H9 (cell line): ENCODE data around the gene RDH14. TPM values are rescaled to one million over a fixed set of nuclear protein-coding genes. Genes with fewer than 3 reads are reported as not detected.

Source experiments
- DNase-seq: peaks from one replicate; pipeline ENCODE4 v3.0.0-alpha.2; 2017
- H2AFZ ChIP-seq: one replicate; pipeline ENCODE4 v1.6.1; 2013; ENCODE audit warnings: mild to moderate bottlenecking, low read length, control low read depth, moderate library complexity
- H2AK5ac ChIP-seq: 2 replicates; pipeline ENCODE4 v1.6.1; 2013; ENCODE audit warnings: low read length, control low read depth, mixed read lengths; ENCODE audit not compliant: insufficient read length
- H2BK120ac ChIP-seq: one replicate; pipeline ENCODE4 v1.6.1; 2013; ENCODE audit warnings: low read depth, mild to moderate bottlenecking, low read length, control low read depth, inconsistent platforms; ENCODE audit not compliant: poor library complexity, severe bottlenecking
- H2BK12ac ChIP-seq: 2 replicates; pipeline ENCODE4 v1.6.1; 2013; ENCODE audit warnings: low read length, control low read depth, mixed read lengths, low read depth; ENCODE audit not compliant: insufficient read length
- H2BK15ac ChIP-seq: 2 replicates; pipeline ENCODE4 v1.6.1; 2013; ENCODE audit warnings: low read depth, low read length, control low read depth
- H2BK20ac ChIP-seq: one replicate; pipeline ENCODE4 v1.6.1; 2013; ENCODE audit warnings: low read depth, mild to moderate bottlenecking, low read length, control low read depth, inconsistent platforms; ENCODE audit not compliant: poor library complexity, severe bottlenecking
- H2BK5ac ChIP-seq: 2 replicates; pipeline ENCODE4 v1.6.1; 2013; ENCODE audit warnings: low read length, control low read depth, mixed read lengths; ENCODE audit not compliant: insufficient read length
- H3K14ac ChIP-seq: 2 replicates; pipeline ENCODE4 v1.6.1; 2013; ENCODE audit warnings: low read length, control low read depth; ENCODE audit not compliant: insufficient read depth
- H3K18ac ChIP-seq: 2 replicates; pipeline ENCODE4 v1.6.1; 2013; ENCODE audit warnings: low read depth, mild to moderate bottlenecking, mixed read lengths, low read length, control low read depth; ENCODE audit not compliant: insufficient read length
- H3K23ac ChIP-seq: 2 replicates; pipeline ENCODE4 v1.6.1; 2013; ENCODE audit warnings: low read length, control low read depth, mixed read lengths, low read depth; ENCODE audit not compliant: insufficient read length
- H3K23me2 ChIP-seq: 2 replicates; pipeline ENCODE4 v1.6.1; 2013; ENCODE audit warnings: low read depth, mild to moderate bottlenecking, mixed read lengths, low read length, control low read depth; ENCODE audit not compliant: insufficient read length, poor library complexity, severe bottlenecking
- H3K27ac ChIP-seq: 2 replicates; pipeline ENCODE4 v1.5.1; 2013; ENCODE audit warnings: low read length, control low read depth, mixed read lengths, low read depth; ENCODE audit not compliant: insufficient read length
- H3K27me3 ChIP-seq: 2 replicates; pipeline ENCODE4 v1.6.1; 2013; ENCODE audit warnings: low read length, control low read depth, inconsistent platforms; ENCODE audit not compliant: insufficient read depth
- H3K4ac ChIP-seq: 2 replicates; pipeline ENCODE4 v1.6.1; 2013; ENCODE audit warnings: low read depth, mild to moderate bottlenecking, control low read depth, inconsistent platforms, low read length, moderate library complexity
- H3K4me1 ChIP-seq: 2 replicates; pipeline ENCODE4 v1.6.1; 2013; ENCODE audit warnings: low read length, control low read depth, inconsistent platforms; ENCODE audit not compliant: insufficient read depth
- H3K4me2 ChIP-seq: 2 replicates; pipeline ENCODE4 v1.6.1; 2013; ENCODE audit warnings: low read length, control low read depth, mixed read lengths; ENCODE audit not compliant: insufficient read length, insufficient read depth
- H3K56ac ChIP-seq: 2 replicates; pipeline ENCODE4 v1.6.1; 2013; ENCODE audit warnings: low read depth, mild to moderate bottlenecking, mixed read lengths, low read length, control low read depth; ENCODE audit not compliant: insufficient read length
- H3K79me1 ChIP-seq: 2 replicates; pipeline ENCODE4 v1.6.1; 2013; ENCODE audit warnings: low read depth, mild to moderate bottlenecking, moderate library complexity, low read length, control low read depth, inconsistent platforms; ENCODE audit not compliant: insufficient read depth, poor library complexity, severe bottlenecking
- H3K79me2 ChIP-seq: 2 replicates; pipeline ENCODE4 v1.6.1; 2013; ENCODE audit warnings: low read length, control low read depth, inconsistent platforms; ENCODE audit not compliant: insufficient read depth
- H3K9ac ChIP-seq: 2 replicates; pipeline ENCODE4 v1.6.1; 2013; ENCODE audit warnings: low read length, control low read depth, mixed read lengths; ENCODE audit not compliant: insufficient read length; ENCODE audit errors: extremely low read depth
- H3K9me3 ChIP-seq: one replicate; pipeline ENCODE4 v1.6.1; 2013; ENCODE audit warnings: low read depth, low read length, inconsistent platforms; ENCODE audit not compliant: control insufficient read depth
- H3T11ph ChIP-seq: one replicate; pipeline ENCODE4 v1.6.1; 2013; ENCODE audit warnings: mild to moderate bottlenecking, low read length, control low read depth, inconsistent platforms
- H4K20me1 ChIP-seq: one replicate; pipeline ENCODE4 v1.6.1; 2013; ENCODE audit not compliant: control insufficient read depth, insufficient read length, insufficient read depth
- H4K5ac ChIP-seq: 2 replicates; pipeline ENCODE4 v1.6.1; 2013; ENCODE audit warnings: low read depth, mild to moderate bottlenecking, mixed read lengths, low read length, control low read depth; ENCODE audit not compliant: insufficient read length
- H4K8ac ChIP-seq: replicated peaks from 2 replicates; pipeline ENCODE4 v1.6.1; 2013; ENCODE audit warnings: low read length, control low read depth, mixed read lengths, low read depth; ENCODE audit not compliant: insufficient read length
- H4K91ac ChIP-seq: 2 replicates; pipeline ENCODE4 v1.6.1; 2013; ENCODE audit warnings: low read depth, mild to moderate bottlenecking, moderate library complexity, mixed read lengths, low read length, control low read depth; ENCODE audit not compliant: insufficient read length
- H3K27ac Mint-ChIP-seq, 3 experiments: 2 replicates in 2 of 3; 3 replicates in 1 of 3; pipeline ENCODE4 v1.8.0; 2020 to 2021; ENCODE audit warnings: mixed read lengths in 3 of 3, mild to moderate bottlenecking in 1 of 3, moderate library complexity in 1 of 3
- H3K27me3 Mint-ChIP-seq: 2 replicates; pipeline ENCODE4 v1.8.0; 2021; ENCODE audit warnings: low read depth, mild to moderate bottlenecking, moderate library complexity, mixed read lengths
- H3K36me3 Mint-ChIP-seq, 3 experiments: 2 replicates in 2 of 3; 3 replicates in 1 of 3; pipeline ENCODE4 v1.8.0; 2020 to 2021; ENCODE audit warnings: low read depth in 3 of 3, mixed read lengths in 3 of 3; ENCODE audit not compliant: insufficient read depth in 1 of 3
- H3K4me1 Mint-ChIP-seq, 2 experiments: 2 replicates each; pipeline ENCODE4 v1.8.0; 2020; ENCODE audit warnings: mixed read lengths in 2 of 2
- H3K4me3 Mint-ChIP-seq, 2 experiments: 2 replicates in 1 of 2; 3 replicates in 1 of 2; pipeline ENCODE4 v1.8.0; 2020 to 2021; ENCODE audit warnings: mild to moderate bottlenecking in 2 of 2, mixed read lengths in 2 of 2, moderate library complexity in 1 of 2
- H3K9me3 Mint-ChIP-seq, 2 experiments: 2 replicates in 1 of 2; 3 replicates in 1 of 2; pipeline ENCODE4 v1.8.0; 2020; ENCODE audit warnings: mild to moderate bottlenecking in 2 of 2, mixed read lengths in 2 of 2, moderate library complexity in 1 of 2
- WGBS: extraction: QIAGEN DNeasy Blood & Tissue Kit; methylation state at CpG from one replicate; pipeline ENCODE4 v1.1.7; 2013; ENCODE audit warnings: missing lambda C conversion rate, low lambda C conversion rate, mixed read lengths; ENCODE audit not compliant: insufficient read length; ENCODE audit errors: extremely low coverage; 5-methylcytosine and 5-hydroxymethylcytosine counted together
- total RNA-seq: library from RNA; stranded (reverse); gene quantifications from 2 replicates; pipeline ENCODE4 v1.2.1, GENCODE V29; 2021
- TF ChIP-seq, protein P1 (sequence below): fragments of 200-600 bp; sonication (generic); conservative IDR thresholded peaks from 3 replicates; pipeline ENCODE4 v1.8.0; 2021; ENCODE audit warnings: antibody characterized with exemption, mild to moderate bottlenecking

Gene RDH14
- total RNA-seq, 1 experiment from 2014 or later: 25.5 TPM

DNA sequence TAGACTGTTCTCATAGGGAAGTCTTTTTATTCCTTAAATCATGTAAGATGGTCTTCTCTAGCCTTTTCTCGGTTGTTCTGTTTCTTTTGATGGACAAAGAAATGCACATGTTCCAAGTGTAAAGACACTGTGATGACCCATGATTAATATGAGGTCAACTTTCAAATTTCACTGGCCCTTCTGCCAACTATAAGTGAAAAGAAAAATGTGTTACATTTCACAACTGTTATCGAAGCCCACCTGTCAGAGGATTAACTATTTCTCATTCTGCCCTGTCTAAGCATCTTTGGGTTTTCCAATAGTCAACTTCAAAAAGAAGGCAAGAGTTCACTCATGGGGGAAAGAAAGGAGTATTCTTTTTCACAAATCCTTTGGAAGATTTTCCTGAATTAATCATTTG is 3.3 kb downstream of the RDH14 start:
- no peak overlapping the region for H4K5ac ChIP-seq
- no peak overlapping the region for H4K91ac ChIP-seq
- no peak overlapping the region for H3K56ac ChIP-seq
- H2BK12ac ChIP-seq: no peak overlapping the region
- no peak overlapping the region for H2BK5ac ChIP-seq
- no peak overlapping the region for H3K9ac ChIP-seq
- Mint-ChIP-seq H3K27ac (no peak overlapping the region), H3K9me3 (no peaks in the 10 kb centered on the region), H3K27me3 (peaks cover 1% of the 10 kb centered on the region; the same call in 1 of the 2 replicates), H3K36me3 (peaks cover 9 to 15% (median 14%) of the 10 kb centered on the region in 3 experiments), H3K4me3 (no peak overlapping the region), H3K4me1 (peaks cover 25 to 28% of the 10 kb centered on the region in 2 experiments)
- no peak overlapping the region for H2AFZ ChIP-seq
- peaks cover 4% of the 10 kb centered on the region for H3K79me1 ChIP-seq
- H3K14ac ChIP-seq: no peak overlapping the region
- H4K8ac ChIP-seq: no peak overlapping the region
- no peak overlapping the region for H2BK120ac ChIP-seq
- peaks cover 4% of the 10 kb centered on the region; the same call in 1 of the 2 replicates for H3K79me2 ChIP-seq
- TF ChIP-seq, protein P1, sequence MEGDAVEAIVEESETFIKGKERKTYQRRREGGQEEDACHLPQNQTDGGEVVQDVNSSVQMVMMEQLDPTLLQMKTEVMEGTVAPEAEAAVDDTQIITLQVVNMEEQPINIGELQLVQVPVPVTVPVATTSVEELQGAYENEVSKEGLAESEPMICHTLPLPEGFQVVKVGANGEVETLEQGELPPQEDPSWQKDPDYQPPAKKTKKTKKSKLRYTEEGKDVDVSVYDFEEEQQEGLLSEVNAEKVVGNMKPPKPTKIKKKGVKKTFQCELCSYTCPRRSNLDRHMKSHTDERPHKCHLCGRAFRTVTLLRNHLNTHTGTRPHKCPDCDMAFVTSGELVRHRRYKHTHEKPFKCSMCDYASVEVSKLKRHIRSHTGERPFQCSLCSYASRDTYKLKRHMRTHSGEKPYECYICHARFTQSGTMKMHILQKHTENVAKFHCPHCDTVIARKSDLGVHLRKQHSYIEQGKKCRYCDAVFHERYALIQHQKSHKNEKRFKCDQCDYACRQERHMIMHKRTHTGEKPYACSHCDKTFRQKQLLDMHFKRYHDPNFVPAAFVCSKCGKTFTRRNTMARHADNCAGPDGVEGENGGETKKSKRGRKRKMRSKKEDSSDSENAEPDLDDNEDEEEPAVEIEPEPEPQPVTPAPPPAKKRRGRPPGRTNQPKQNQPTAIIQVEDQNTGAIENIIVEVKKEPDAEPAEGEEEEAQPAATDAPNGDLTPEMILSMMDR: no peak
- no CpG with 5 or more reads among the region's 2 CpGs for WGBS
- H3K23ac ChIP-seq: no peak overlapping the region
- no peak overlapping the region for H3K4ac ChIP-seq
- no peaks in the 10 kb centered on the region for H3K27me3 ChIP-seq
- no peak overlapping the region for H2AK5ac ChIP-seq
- H3K4me2 ChIP-seq: no peak overlapping the region
- H2BK15ac ChIP-seq: no peak overlapping the region
- H3K23me2 ChIP-seq: peaks cover 7% of the 10 kb centered on the region
- H3K9me3 ChIP-seq: no peaks in the 10 kb centered on the region
- H3K27ac ChIP-seq: no peak overlapping the region
- no peak for DNase-seq
- no peak overlapping the region for H3K18ac ChIP-seq
- no peak overlapping the region for H2BK20ac ChIP-seq
- H3T11ph ChIP-seq: no peak overlapping the region
- H4K20me1 ChIP-seq: no peaks in the 10 kb centered on the region
- peaks cover 4% of the 10 kb centered on the region; the same call in 1 of the 2 replicates for H3K4me1 ChIP-seq
